ENCODE results near the gene NELL2. TPM values are rescaled to one million over a fixed set of nuclear protein-coding genes. Genes with fewer than 3 reads are reported as not detected.

The NELL2 gene
- total and polyA plus RNA-seq, 4 donors, result 1.1 to 3.8 (median 1.2) TPM; not detected in 1

DNA sequence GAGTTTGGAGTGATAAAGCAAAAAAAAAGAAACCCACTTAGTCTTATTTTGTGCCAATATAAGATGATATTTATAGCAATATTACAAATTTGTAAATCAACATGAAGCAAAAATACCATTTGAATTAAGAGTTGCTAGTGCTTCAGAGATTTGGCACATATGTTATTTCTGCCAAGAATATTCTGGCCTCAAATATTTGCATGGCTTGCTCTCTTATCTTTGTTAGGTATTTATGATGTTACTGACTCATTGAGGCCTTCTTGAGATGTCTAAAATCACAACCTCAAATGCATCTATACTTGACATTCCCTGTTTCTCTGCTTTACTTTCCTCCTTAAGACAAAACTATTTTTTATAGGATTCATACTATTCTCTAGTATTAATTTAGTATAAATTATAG, 301.5 kb downstream of the NELL2 start:
- DNase-seq (no peak), ATAC-seq (ENCODE audit: low FRiP score) (no peak)
- H3K36me3 ChIP-seq (ENCODE audit: control insufficient read depth in 1 of 2, insufficient read depth in 2 of 2, low read length in 1 of 2), result no peaks in the 10 kb centered on the region
- no peaks in the 10 kb centered on the region for H3K9me3 ChIP-seq (ENCODE audit: control insufficient read depth, low read length)
- H3K27ac ChIP-seq (ENCODE audit: low read depth in 1 of 2, low read length in 2 of 2), result no peak overlapping the region
- no peaks in the 10 kb centered on the region for H3K4me1 ChIP-seq (ENCODE audit: control insufficient read depth in 1 of 2, insufficient read depth in 2 of 2, low read length in 2 of 2)
- no peak overlapping the region for H3K4me3 ChIP-seq (ENCODE audit: low read length in 2 of 2)
- H3K27me3 ChIP-seq (ENCODE audit: control insufficient read depth in 1 of 2, insufficient read depth in 2 of 2, low read length in 1 of 2), result no peaks in the 10 kb centered on the region
- intact Hi-C loops (cut with DNase I), result no loop called here

- H3K27ac ChIP-seq (ENCODE audit: low read depth in 1 of 2, low read length in 2 of 2), result no peak overlapping the region
- no peak for ATAC-seq (ENCODE audit: low FRiP score)
- intact Hi-C loops (cut with DNase I), result no loop called here
- no peaks in the 10 kb centered on the region for H3K27me3 ChIP-seq (ENCODE audit: control insufficient read depth in 1 of 2, insufficient read depth in 2 of 2, low read length in 1 of 2)
- H3K9me3 ChIP-seq (ENCODE audit: control insufficient read depth, low read length), result no peaks in the 10 kb centered on the region
- DNase-seq, result no peak
- H3K4me3 ChIP-seq (ENCODE audit: low read length in 2 of 2), result no peak overlapping the region
- WGBS, 2 donors, result 68 to 71% methylated on average over 3 of the region's 3 CpGs
- no peaks in the 10 kb centered on the region for H3K4me1 ChIP-seq (ENCODE audit: control insufficient read depth in 1 of 2, insufficient read depth in 2 of 2, low read length in 2 of 2)
- no peaks in the 10 kb centered on the region for H3K36me3 ChIP-seq (ENCODE audit: control insufficient read depth in 1 of 2, insufficient read depth in 2 of 2, low read length in 1 of 2)
Measured at GRCh38 chr12:44573723-44574122, 302.4 kb downstream of the NELL2 start.

GRCh38 chr12:44571006-44571550, 305.0 kb downstream of the NELL2 start:
- Histone ChIP-seq H3K27me3 (ENCODE audit: control insufficient read depth in 1 of 2, insufficient read depth in 2 of 2, low read length in 1 of 2) (no peaks in the 10 kb centered on the region), H3K27ac (ENCODE audit: low read depth in 1 of 2, low read length in 2 of 2) (no peak overlapping the region), H3K36me3 (ENCODE audit: control insufficient read depth in 1 of 2, insufficient read depth in 2 of 2, low read length in 1 of 2) (no peaks in the 10 kb centered on the region), H3K9me3 (ENCODE audit: control insufficient read depth, low read length) (no peaks in the 10 kb centered on the region), H3K4me1 (ENCODE audit: control insufficient read depth in 1 of 2, insufficient read depth in 2 of 2, low read length in 2 of 2) (no peaks in the 10 kb centered on the region), H3K4me3 (ENCODE audit: low read length in 2 of 2) (no peak overlapping the region)
- ATAC-seq (ENCODE audit: low FRiP score), result no peak
- 84 to 87% methylated on average over 2 of the region's 2 CpGs for WGBS, 2 donors
- no peak for DNase-seq
- intact Hi-C loops (cut with DNase I), result no loop called here

DNA sequence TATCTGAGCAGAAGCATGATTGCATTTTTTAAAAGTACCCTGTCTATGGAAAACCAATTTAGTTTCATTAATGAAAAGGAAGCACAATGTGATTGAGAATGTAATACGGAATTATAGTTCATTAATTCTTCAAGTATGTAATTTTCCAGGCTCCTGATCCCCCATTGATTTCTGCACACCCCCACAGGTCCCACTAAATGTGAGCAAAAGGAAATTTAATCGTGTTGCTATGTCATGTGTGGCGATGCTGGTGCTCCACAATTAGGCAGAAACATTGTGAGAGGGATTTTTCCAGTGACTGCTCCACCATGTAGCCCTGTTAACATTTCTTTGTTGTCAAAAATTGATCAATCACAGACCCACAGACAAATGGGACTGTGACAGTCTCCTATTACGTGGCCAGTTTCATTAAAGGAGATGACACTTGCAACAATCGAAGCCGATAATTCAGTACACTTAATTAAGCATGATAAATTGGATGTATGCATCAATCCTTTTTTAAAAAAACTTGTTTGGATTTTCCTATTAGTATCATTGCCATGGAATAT, 306.0 kb downstream of the NELL2 start:
- whole genome bisulfite sequencing, 2 donors, result 88 to 89% methylated on average over 6 of the region's 6 CpGs
- no peaks in the 10 kb centered on the region for H3K27me3 ChIP-seq (ENCODE audit: control insufficient read depth in 1 of 2, insufficient read depth in 2 of 2, low read length in 1 of 2)
- H3K4me1 ChIP-seq (ENCODE audit: control insufficient read depth in 1 of 2, insufficient read depth in 2 of 2, low read length in 2 of 2), result no peaks in the 10 kb centered on the region
- H3K36me3 ChIP-seq (ENCODE audit: control insufficient read depth in 1 of 2, insufficient read depth in 2 of 2, low read length in 1 of 2), result no peaks in the 10 kb centered on the region
- ATAC-seq (ENCODE audit: low FRiP score), result no peak
- H3K9me3 ChIP-seq (ENCODE audit: control insufficient read depth, low read length), result no peaks in the 10 kb centered on the region
- H3K27ac ChIP-seq (ENCODE audit: low read depth in 1 of 2, low read length in 2 of 2), result no peak overlapping the region
- H3K4me3 ChIP-seq (ENCODE audit: low read length in 2 of 2), result no peak overlapping the region
- no peak for DNase-seq
- intact Hi-C loops (cut with DNase I), result no loop called here

DNA sequence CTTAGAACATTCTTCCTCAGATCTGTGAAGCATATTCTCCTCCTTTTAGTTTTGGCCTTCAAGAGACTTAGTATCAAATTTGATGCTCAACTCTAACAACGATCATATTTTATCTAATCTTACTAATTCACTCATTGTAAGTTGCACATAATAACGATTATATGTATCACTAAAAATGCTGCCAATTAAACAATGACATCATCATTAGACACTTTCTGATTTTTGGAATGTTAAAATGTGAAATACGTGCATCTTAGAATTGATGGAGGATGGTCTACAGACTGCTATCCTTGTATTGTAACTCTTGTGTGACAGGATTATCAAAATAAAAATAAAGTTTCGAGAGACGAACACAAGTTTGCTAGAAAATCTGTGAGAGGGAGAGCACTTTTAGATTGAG, 311.0 kb downstream of the NELL2 start:
- Histone ChIP-seq H3K9me3 (ENCODE audit: control insufficient read depth, low read length) (no peaks in the 10 kb centered on the region), H3K4me3 (ENCODE audit: low read length in 2 of 2) (no peak overlapping the region), H3K36me3 (ENCODE audit: control insufficient read depth in 1 of 2, insufficient read depth in 2 of 2, low read length in 1 of 2) (no peaks in the 10 kb centered on the region), H3K4me1 (ENCODE audit: control insufficient read depth in 1 of 2, insufficient read depth in 2 of 2, low read length in 2 of 2) (no peaks in the 10 kb centered on the region), H3K27me3 (ENCODE audit: control insufficient read depth in 1 of 2, insufficient read depth in 2 of 2, low read length in 1 of 2) (no peaks in the 10 kb centered on the region), H3K27ac (ENCODE audit: low read depth in 1 of 2, low read length in 2 of 2) (no peak overlapping the region)
- no peak for ATAC-seq (ENCODE audit: low FRiP score)
- no peak for DNase-seq
- 72 to 74% methylated on average over 5 of the region's 5 CpGs for WGBS, 2 donors
- intact Hi-C loops (cut with DNase I), result no loop called here

- ATAC-seq (ENCODE audit: low FRiP score), result no peak
Measured at GRCh38 chr12:44563486-44563885, 312.6 kb downstream of the NELL2 start.

DNA sequence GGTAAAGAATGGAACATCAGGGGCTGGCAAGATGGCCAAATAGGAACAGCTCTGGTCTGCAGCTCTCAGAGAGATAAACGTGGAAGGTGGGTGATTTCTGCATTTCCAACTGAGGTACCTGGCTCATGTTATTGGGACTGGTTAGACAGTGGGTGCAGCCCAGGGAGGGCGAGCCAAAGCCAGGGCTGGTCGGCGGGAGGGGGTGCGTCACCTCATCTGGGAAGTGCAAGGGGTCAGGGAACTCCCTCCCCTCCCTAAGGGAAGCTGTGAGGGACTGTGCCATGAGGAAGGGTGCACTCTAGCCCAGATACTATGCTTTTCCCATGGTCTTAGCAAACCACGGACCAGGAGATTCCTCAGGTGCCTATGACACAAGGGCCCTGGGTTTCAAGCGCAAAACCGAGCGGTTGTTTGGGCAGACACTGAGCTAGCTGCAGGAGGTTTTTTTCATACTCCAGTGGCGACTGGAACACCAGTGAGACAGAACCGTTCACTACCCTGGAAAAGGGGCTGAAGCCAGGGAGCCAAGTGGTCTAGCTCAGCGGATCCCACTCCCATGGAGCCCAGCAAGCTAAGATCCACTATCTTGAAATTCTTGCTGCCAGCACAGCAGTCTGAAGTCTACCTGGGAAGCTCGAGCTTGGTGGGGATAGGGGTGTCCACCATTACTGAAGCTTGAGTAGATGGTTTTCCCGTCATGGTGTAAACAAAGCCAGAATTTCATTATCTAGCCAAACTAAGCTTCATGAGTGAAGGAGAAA, 317.6 kb downstream of the NELL2 start:
- H3K4me3 ChIP-seq (ENCODE audit: low read length in 2 of 2), result no peak overlapping the region
- no peak for ATAC-seq (ENCODE audit: low FRiP score)
- WGBS, 2 donors, result 91% methylated on average over 14 of the region's 14 CpGs

More at GRCh38 chr12:44563486-44563885, 312.6 kb downstream of the NELL2 start:
- no peak overlapping the region for H3K27ac ChIP-seq (ENCODE audit: low read depth in 1 of 2, low read length in 2 of 2)
- DNase-seq, result no peak
- intact Hi-C loops (cut with DNase I), result no loop called here
- no peaks in the 10 kb centered on the region for H3K36me3 ChIP-seq (ENCODE audit: control insufficient read depth in 1 of 2, insufficient read depth in 2 of 2, low read length in 1 of 2)
- no peaks in the 10 kb centered on the region for H3K4me1 ChIP-seq (ENCODE audit: control insufficient read depth in 1 of 2, insufficient read depth in 2 of 2, low read length in 2 of 2)
- no peaks in the 10 kb centered on the region for H3K27me3 ChIP-seq (ENCODE audit: control insufficient read depth in 1 of 2, insufficient read depth in 2 of 2, low read length in 1 of 2)
- 73 to 83% methylated on average over 4 of the region's 4 CpGs for WGBS, 2 donors
- H3K9me3 ChIP-seq (ENCODE audit: control insufficient read depth, low read length), result no peaks in the 10 kb centered on the region
- no peak overlapping the region for H3K4me3 ChIP-seq (ENCODE audit: low read length in 2 of 2)

GRCh38 chr12:44555454-44555853, 320.7 kb downstream of the NELL2 start:
- Histone ChIP-seq H3K4me1 (ENCODE audit: control insufficient read depth in 1 of 2, insufficient read depth in 2 of 2, low read length in 2 of 2) (no peaks in the 10 kb centered on the region), H3K27me3 (ENCODE audit: control insufficient read depth in 1 of 2, insufficient read depth in 2 of 2, low read length in 1 of 2) (no peaks in the 10 kb centered on the region), H3K27ac (ENCODE audit: low read depth in 1 of 2, low read length in 2 of 2) (no peak overlapping the region), H3K9me3 (ENCODE audit: control insufficient read depth, low read length) (no peaks in the 10 kb centered on the region), H3K4me3 (ENCODE audit: low read length in 2 of 2) (no peak overlapping the region), H3K36me3 (ENCODE audit: control insufficient read depth in 1 of 2, insufficient read depth in 2 of 2, low read length in 1 of 2) (no peaks in the 10 kb centered on the region)
- intact Hi-C loops (cut with DNase I), result no loop called here
- ATAC-seq (ENCODE audit: low FRiP score), result no peak
- DNase-seq, result no peak

More for the DNA sequence above, 317.6 kb downstream of the NELL2 start:
- intact Hi-C loops (cut with DNase I), result no loop called here
- Histone ChIP-seq H3K27me3 (ENCODE audit: control insufficient read depth in 1 of 2, insufficient read depth in 2 of 2, low read length in 1 of 2) (no peaks in the 10 kb centered on the region), H3K9me3 (ENCODE audit: control insufficient read depth, low read length) (no peaks in the 10 kb centered on the region), H3K27ac (ENCODE audit: low read depth in 1 of 2, low read length in 2 of 2) (no peak overlapping the region), H3K36me3 (ENCODE audit: control insufficient read depth in 1 of 2, insufficient read depth in 2 of 2, low read length in 1 of 2) (no peaks in the 10 kb centered on the region), H3K4me1 (ENCODE audit: control insufficient read depth in 1 of 2, insufficient read depth in 2 of 2, low read length in 2 of 2) (no peaks in the 10 kb centered on the region)
- no peak for DNase-seq

- H3K9me3 ChIP-seq (ENCODE audit: control insufficient read depth, low read length), result no peaks in the 10 kb centered on the region
- H3K4me3 ChIP-seq (ENCODE audit: low read length in 2 of 2), result no peak overlapping the region
- intact Hi-C loops (cut with DNase I), result no loop called here
- no peak for DNase-seq
- no peak overlapping the region for H3K27ac ChIP-seq (ENCODE audit: low read depth in 1 of 2, low read length in 2 of 2)
- no peaks in the 10 kb centered on the region for H3K4me1 ChIP-seq (ENCODE audit: control insufficient read depth in 1 of 2, insufficient read depth in 2 of 2, low read length in 2 of 2)
- no peaks in the 10 kb centered on the region for H3K27me3 ChIP-seq (ENCODE audit: control insufficient read depth in 1 of 2, insufficient read depth in 2 of 2, low read length in 1 of 2)
- 63 to 69% methylated on average over 2 of the region's 2 CpGs for WGBS, 2 donors
- ATAC-seq (ENCODE audit: low FRiP score), result no peak
- H3K36me3 ChIP-seq (ENCODE audit: control insufficient read depth in 1 of 2, insufficient read depth in 2 of 2, low read length in 1 of 2), result no peaks in the 10 kb centered on the region
Measured at GRCh38 chr12:44551631-44552030, 324.5 kb downstream of the NELL2 start.
